SJCRH30 (cell line): ENCODE data around the gene CD99. TPM values are rescaled to one million over a fixed set of nuclear protein-coding genes. Genes with fewer than 3 reads are reported as not detected.
"Not testable (repeated sequence)": the region's sequence is repeated elsewhere in the genome, so short reads cannot be mapped to it uniquely, and the experiment has no call there.

ENCODE experiments used
- DNase-seq, 2 experiments: peaks; one replicate each; pipeline ENCODE4 v3.0.0-alpha.2; 2015 to 2020
- H3K27ac ChIP-seq: fragments of 250-450 bp; sonication (Bioruptor Pico); 2 replicates; pipeline ENCODE4 v1.5.1; 2020; ENCODE audit warnings: mild to moderate bottlenecking, moderate library complexity
- H3K27me3 ChIP-seq: fragments of 250-450 bp; sonication (Bioruptor Pico); 2 replicates; pipeline ENCODE4 v1.5.1; 2020; ENCODE audit warnings: mild to moderate bottlenecking, moderate library complexity
- H3K36me3 ChIP-seq: fragments of 250-450 bp; sonication (Bioruptor Pico); 2 replicates; pipeline ENCODE4 v1.5.1; 2020; ENCODE audit warnings: mild to moderate bottlenecking, moderate library complexity
- H3K4me1 ChIP-seq: fragments of 250-450 bp; sonication (Bioruptor Pico); 2 replicates; pipeline ENCODE4 v1.5.1; 2020; ENCODE audit warnings: mild to moderate bottlenecking, moderate library complexity
- H3K4me3 ChIP-seq: fragments of 250-450 bp; sonication (Bioruptor Pico); 2 replicates; pipeline ENCODE4 v1.5.1; 2020; ENCODE audit warnings: mild to moderate bottlenecking, moderate library complexity
- H3K9me3 ChIP-seq: fragments of 250-450 bp; sonication (Bioruptor Pico); replicated peaks from 2 replicates; pipeline ENCODE4 v1.5.1; 2020; ENCODE audit warnings: mild to moderate bottlenecking, moderate library complexity
- total RNA-seq: library from RNA; depleted of rRNA; stranded (reverse); fragments of >200 nt; shearing (Covaris generic); gene quantifications from 2 replicates; pipeline ENCODE4 v1.2.3, GENCODE V29; 2014

The CD99 gene
- total RNA-seq, 1 experiment from 2014 or later: 166 TPM

DNA sequence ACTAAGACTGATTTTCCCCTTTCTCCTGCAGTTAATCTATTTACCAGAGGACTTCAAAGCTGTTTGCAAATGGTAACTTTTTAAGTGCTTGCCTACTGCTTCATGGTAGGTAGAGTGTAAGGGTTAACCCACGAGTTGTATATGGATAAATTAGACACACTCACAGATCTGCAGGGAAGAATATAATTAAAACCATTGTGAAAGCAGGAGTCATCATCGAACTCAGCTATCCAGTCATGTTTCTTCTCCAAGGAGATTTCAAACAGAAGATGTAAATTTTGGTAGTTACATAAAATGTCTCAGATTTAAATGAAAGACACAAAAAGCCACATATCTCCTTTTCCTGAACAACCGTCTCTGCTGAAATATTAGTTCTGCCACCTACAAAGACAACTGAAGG lies 60.2 kb downstream of the CD99 start:
- no peak for DNase-seq
- no peaks in the 10 kb centered on the region for H3K36me3 ChIP-seq
- no peaks in the 10 kb centered on the region for H3K4me1 ChIP-seq
- no peak overlapping the region for H3K27ac ChIP-seq
- no peaks in the 10 kb centered on the region for H3K27me3 ChIP-seq
- H3K4me3 ChIP-seq: no peak overlapping the region
- no peaks in the 10 kb centered on the region for H3K9me3 ChIP-seq

GRCh38 chrX:2751874-2752300 lies 60.8 kb downstream of the CD99 start, which contains the start of gene XG:
XG (plus strand) TSS chrX:2752040; CDS start chrX:2752275, 235 bp downstream.
- not testable (repeated sequence) for DNase-seq, H3K36me3 ChIP-seq, H3K27me3 ChIP-seq, H3K4me3 ChIP-seq, H3K9me3 ChIP-seq, H3K4me1 ChIP-seq, H3K27ac ChIP-seq

GRCh38 chrX:2752441-2752840 lies 61.3 kb downstream of the CD99 start:
- not testable (repeated sequence) for H3K9me3 ChIP-seq, H3K36me3 ChIP-seq, H3K27ac ChIP-seq, DNase-seq, H3K4me3 ChIP-seq, H3K4me1 ChIP-seq, H3K27me3 ChIP-seq

DNA sequence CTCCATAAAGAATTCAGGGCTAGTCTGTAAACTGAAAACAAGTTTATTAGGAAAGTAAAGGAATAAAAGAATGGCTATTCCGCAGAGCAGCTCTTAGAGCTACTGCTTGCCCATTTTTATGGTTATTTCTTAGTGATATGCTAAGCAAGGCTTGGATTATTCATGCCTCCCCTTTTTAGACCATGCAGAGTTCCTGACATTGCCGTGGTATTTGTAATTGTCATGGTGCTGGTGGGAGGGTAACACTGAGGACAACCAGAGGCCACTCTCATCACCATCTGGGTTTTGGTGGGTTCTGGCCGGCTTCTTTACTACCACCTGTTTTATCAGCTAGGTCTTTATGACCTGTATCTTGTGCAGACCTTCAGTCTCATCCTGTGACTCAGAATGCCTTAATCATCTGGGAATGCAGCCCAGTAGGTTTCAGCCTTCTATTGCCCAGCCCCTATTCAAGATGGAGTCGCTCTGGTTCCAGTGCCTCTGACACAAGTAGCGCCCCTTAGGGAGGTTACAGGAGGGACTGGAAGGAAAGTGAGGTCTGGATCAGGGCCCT lies 64.1 kb downstream of the CD99 start:
- H3K27me3 ChIP-seq: not testable (repeated sequence)

GRCh38 chrX:2756548-2756947 lies 65.5 kb downstream of the CD99 start:
- Histone ChIP-seq H3K4me1 (no peaks in the 10 kb centered on the region), H3K4me3 (no peak overlapping the region), H3K9me3 (no peaks in the 10 kb centered on the region), H3K27ac (no peak overlapping the region), H3K36me3 (no peaks in the 10 kb centered on the region), H3K27me3 (no peaks in the 10 kb centered on the region)
- DNase-seq: no peak

More for the DNA sequence above, 64.1 kb downstream of the CD99 start:
- H3K27ac ChIP-seq, H3K4me3 ChIP-seq, H3K36me3 ChIP-seq, DNase-seq, H3K4me1 ChIP-seq, H3K9me3 ChIP-seq: not testable (repeated sequence)

- H3K4me3 ChIP-seq: no peak overlapping the region
- DNase-seq: no peak
- no peaks in the 10 kb centered on the region for H3K4me1 ChIP-seq
These were observed 70.2 kb downstream of the CD99 start for GRCh38 chrX:2761246-2761645.

GRCh38 chrX:2762671-2763070 lies 71.6 kb downstream of the CD99 start:
- H3K27me3 ChIP-seq, H3K4me1 ChIP-seq, H3K4me3 ChIP-seq, H3K27ac ChIP-seq, DNase-seq, H3K9me3 ChIP-seq, H3K36me3 ChIP-seq: not testable (repeated sequence)

More at GRCh38 chrX:2761246-2761645, 70.2 kb downstream of the CD99 start:
- no peak overlapping the region for H3K27ac ChIP-seq
- H3K27me3 ChIP-seq: no peaks in the 10 kb centered on the region
- no peaks in the 10 kb centered on the region for H3K36me3 ChIP-seq
- no peaks in the 10 kb centered on the region for H3K9me3 ChIP-seq

GRCh38 chrX:2764766-2765548 lies 73.9 kb downstream of the CD99 start:
- not testable (repeated sequence) for H3K27ac ChIP-seq, H3K4me1 ChIP-seq, H3K4me3 ChIP-seq, DNase-seq, H3K9me3 ChIP-seq, H3K27me3 ChIP-seq, H3K36me3 ChIP-seq

DNA sequence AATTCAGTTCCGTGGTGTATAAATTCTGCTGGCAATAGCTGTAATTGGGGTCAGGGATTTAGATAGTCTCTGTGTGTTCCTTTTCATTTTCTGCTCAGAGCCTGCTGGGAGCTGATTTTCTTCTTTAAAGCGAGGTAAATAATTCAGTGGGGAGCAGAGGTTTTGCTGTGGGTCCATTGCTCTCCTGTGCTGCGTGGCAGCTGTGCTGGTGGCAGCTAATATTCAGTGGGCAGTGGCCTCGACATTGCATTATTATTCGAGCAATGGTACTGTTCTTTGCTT lies 74.4 kb downstream of the CD99 start:
- no peaks in the 10 kb centered on the region for H3K36me3 ChIP-seq
- no peaks in the 10 kb centered on the region for H3K9me3 ChIP-seq
- H3K4me3 ChIP-seq: no peak overlapping the region
- no peaks in the 10 kb centered on the region for H3K4me1 ChIP-seq
- no peak for DNase-seq
- H3K27me3 ChIP-seq: no peaks in the 10 kb centered on the region
- no peak overlapping the region for H3K27ac ChIP-seq

DNA sequence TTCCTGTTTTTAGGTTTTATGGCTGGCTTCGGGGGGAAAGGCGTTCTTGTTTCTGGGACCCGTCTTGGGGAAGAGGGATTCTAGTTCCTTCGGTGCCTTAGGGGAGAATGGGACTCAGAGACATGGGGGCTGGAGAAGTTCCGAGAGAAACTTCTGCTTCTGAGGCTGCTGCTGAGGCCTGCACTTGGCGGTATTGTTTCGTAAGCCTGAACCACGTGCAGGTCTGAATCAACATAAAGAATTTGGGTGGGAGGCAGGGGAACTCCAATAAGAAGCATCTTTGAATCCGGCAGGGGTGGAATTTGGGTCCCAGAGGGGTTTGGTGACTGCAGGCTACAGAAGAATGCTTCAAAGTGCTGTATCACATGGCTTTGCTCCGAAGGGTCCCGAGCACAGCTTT lies 75.8 kb downstream of the CD99 start:
- Histone ChIP-seq H3K27me3 (no peaks in the 10 kb centered on the region), H3K4me3 (no peak overlapping the region), H3K27ac (no peak overlapping the region), H3K4me1 (no peaks in the 10 kb centered on the region), H3K36me3 (no peaks in the 10 kb centered on the region), H3K9me3 (no peaks in the 10 kb centered on the region)
- DNase-seq: no peak

- Histone ChIP-seq H3K4me1 (no peaks in the 10 kb centered on the region), H3K36me3 (no peaks in the 10 kb centered on the region), H3K4me3 (no peak overlapping the region), H3K27me3 (no peaks in the 10 kb centered on the region), H3K27ac (no peak overlapping the region), H3K9me3 (no peaks in the 10 kb centered on the region)
- DNase-seq: peak; percentile 9 to 26
These were observed 76.7 kb downstream of the CD99 start for GRCh38 chrX:2767631-2768455.

- H3K27ac ChIP-seq: no peak overlapping the region
- H3K9me3 ChIP-seq: no peaks in the 10 kb centered on the region
- no peak for DNase-seq
- H3K4me3 ChIP-seq: no peak overlapping the region
- no peaks in the 10 kb centered on the region for H3K27me3 ChIP-seq
- no peaks in the 10 kb centered on the region for H3K4me1 ChIP-seq
- H3K36me3 ChIP-seq: no peaks in the 10 kb centered on the region
These were observed 78.5 kb downstream of the CD99 start for GRCh38 chrX:2769615-2770014.

GRCh38 chrX:2773166-2774055 lies 82.3 kb downstream of the CD99 start:
- not testable (repeated sequence) for H3K4me1 ChIP-seq, H3K4me3 ChIP-seq, H3K36me3 ChIP-seq, H3K9me3 ChIP-seq, H3K27ac ChIP-seq, DNase-seq, H3K27me3 ChIP-seq

DNA sequence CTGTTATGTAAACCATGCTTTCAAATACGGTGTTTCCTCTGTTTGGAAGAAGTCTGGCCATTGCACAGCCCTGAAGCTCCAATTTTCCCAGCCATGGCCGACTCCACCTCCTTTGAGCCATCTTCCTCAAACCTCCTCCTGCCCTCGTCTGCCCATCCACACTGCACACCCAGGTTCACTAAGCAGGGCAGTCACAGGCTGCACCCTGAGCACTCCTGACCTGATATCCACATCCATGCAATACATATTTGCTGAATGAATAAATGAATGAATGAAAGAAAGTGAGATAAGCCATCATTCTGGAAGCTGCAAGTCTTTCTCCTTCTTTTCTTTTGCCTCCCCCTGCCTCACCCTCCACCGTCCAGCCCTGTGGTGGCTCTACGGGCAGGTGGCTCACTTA lies 83.0 kb downstream of the CD99 start:
- Histone ChIP-seq H3K4me3 (no peak overlapping the region), H3K27ac (no peak overlapping the region), H3K4me1 (no peaks in the 10 kb centered on the region), H3K27me3 (no peaks in the 10 kb centered on the region), H3K36me3 (no peaks in the 10 kb centered on the region), H3K9me3 (no peaks in the 10 kb centered on the region)
- no peak for DNase-seq

DNA sequence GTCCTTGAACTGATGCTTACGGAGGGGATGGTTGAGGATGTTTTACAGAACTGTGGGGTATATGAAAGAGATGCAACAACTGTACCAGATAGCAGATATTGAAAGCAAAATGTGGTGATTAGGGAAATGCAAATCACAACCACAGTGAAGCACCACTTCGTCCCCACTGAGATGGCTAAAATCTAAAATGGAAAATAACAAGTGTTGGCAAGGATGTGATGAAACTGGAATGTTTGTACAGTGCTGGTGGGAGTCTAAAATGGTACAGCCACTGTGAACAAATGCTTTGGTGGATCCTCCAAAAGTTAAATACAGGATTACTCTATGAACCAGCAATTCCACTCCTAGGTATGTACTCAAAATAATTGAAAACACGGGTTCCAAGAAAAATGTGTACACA lies 83.7 kb downstream of the CD99 start:
- Histone ChIP-seq H3K9me3 (no peaks in the 10 kb centered on the region), H3K4me3 (no peak overlapping the region), H3K27me3 (no peaks in the 10 kb centered on the region), H3K4me1 (no peaks in the 10 kb centered on the region), H3K27ac (no peak overlapping the region), H3K36me3 (no peaks in the 10 kb centered on the region)
- no peak for DNase-seq
